SK-N-SH (cell line): ENCODE data around the gene GHRHR. TPM values are rescaled to one million over a fixed set of nuclear protein-coding genes. Genes with fewer than 3 reads are reported as not detected.

Experiments used
- CTCF ChIA-PET: fragments of 300-600, 350-600 bp; formaldehyde crosslinking; extraction: SDS; loops from one replicate; lab custom pipeline; 2021; lab: Yijun Ruan, JAX
- POLR2A ChIA-PET: fragments of 350-600 bp; sonication (Branson Sonifier 250); formaldehyde crosslinking; extraction: SDS; loops from one replicate; lab custom pipeline; 2020; ENCODE audit warnings: antibody characterized with exemption, inconsistent platforms; lab: Yijun Ruan, JAX
- DNase-seq: peaks from one replicate; pipeline ENCODE4 v3.0.0; 2012
- H2AFZ ChIP-seq: fragments of 200-600 bp; sonication (generic); 2 replicates; pipeline ENCODE4 v1.8.1; 2016; ENCODE audit warnings: antibody characterized with exemption, mild to moderate bottlenecking, low read depth
- H3F3A ChIP-seq: fragments of 200-600 bp; sonication (generic); replicated peaks from 2 replicates; pipeline ENCODE3; 2016; ENCODE audit warnings: antibody characterized with exemption, mild to moderate bottlenecking; ENCODE audit not compliant: insufficient read depth
- H3K27ac ChIP-seq, 2 experiments: fragments of 200-500 bp in 1 of 2; fragments of 200-600 bp in 1 of 2; sonication (Bioruptor generic) in 1 of 2; sonication (generic), shearing (Covaris generic) in 1 of 2; 2 replicates each; pipeline versions ENCODE4 v1.5.1 to v1.6.1; 2014 to 2016; ENCODE audit warnings: low read depth in 2 of 2, inconsistent platforms in 1 of 2, low read length in 1 of 2, mild to moderate bottlenecking in 1 of 2, mixed read lengths in 1 of 2
- H3K27me3 ChIP-seq: fragments of 200-600 bp; sonication (generic), shearing (Covaris generic); 2 replicates; pipeline ENCODE4 v1.6.1; 2016; ENCODE audit warnings: mixed run types; ENCODE audit not compliant: insufficient read depth
- H3K36me3 ChIP-seq, 2 experiments: fragments of 200-500 bp in 1 of 2; fragments of 200-600 bp in 1 of 2; sonication (Bioruptor generic) in 1 of 2; sonication (generic) in 1 of 2; replicated peaks in 1 of 2; 2 replicates each; pipeline versions ENCODE3 to v1.5.1; 2014 to 2016; ENCODE audit warnings: low read length in 1 of 2, mild to moderate bottlenecking in 1 of 2; ENCODE audit not compliant: insufficient read depth in 2 of 2, control insufficient read depth in 1 of 2
- H3K4me1 ChIP-seq, 2 experiments: fragments of 200-500 bp in 1 of 2; fragments of 200-600 bp in 1 of 2; sonication (Bioruptor generic) in 1 of 2; sonication (generic), shearing (Covaris generic) in 1 of 2; 2 replicates each; pipeline versions ENCODE4 v1.5.1 to v1.6.1; 2014 to 2016; ENCODE audit warnings: low read depth in 1 of 2, low read length in 1 of 2, mixed run types in 1 of 2; ENCODE audit not compliant: insufficient read depth in 2 of 2, control insufficient read depth in 1 of 2
- H3K4me2 ChIP-seq: fragments of 200-600 bp; sonication (generic), shearing (Covaris generic); 2 replicates; pipeline ENCODE4 v1.6.1; 2017; ENCODE audit warnings: mixed run types
- H3K4me3 ChIP-seq, 2 experiments: fragments of 200-500 bp in 1 of 2; fragments of 200-600 bp in 1 of 2; sonication (Bioruptor generic) in 1 of 2; sonication (generic), shearing (Covaris generic) in 1 of 2; 2 replicates each; pipeline versions ENCODE4 v1.5.1 to v1.8.1; 2014 to 2016; ENCODE audit warnings: low read depth in 2 of 2, inconsistent platforms in 1 of 2, low read length in 1 of 2, mild to moderate bottlenecking in 1 of 2, mixed read lengths in 1 of 2, moderate library complexity in 1 of 2
- H3K79me2 ChIP-seq: fragments of 200-600 bp; sonication (generic); 2 replicates; pipeline ENCODE4 v1.8.1; 2017; ENCODE audit warnings: mild to moderate bottlenecking; ENCODE audit not compliant: insufficient read depth
- H3K9ac ChIP-seq: fragments of 200-600 bp; sonication (generic); 2 replicates; pipeline ENCODE4 v1.6.1; 2017; ENCODE audit warnings: mixed run types
- H3K9me2 ChIP-seq: fragments of 200-600 bp; sonication (generic); 2 replicates; pipeline ENCODE4 v1.6.1; 2017; ENCODE audit warnings: mixed run types
- H3K9me3 ChIP-seq: fragments of 200-600 bp; sonication (generic); 2 replicates; pipeline ENCODE4 v1.6.1; 2017; ENCODE audit warnings: mixed run types, mild to moderate bottlenecking, moderate library complexity
- H4K20me1 ChIP-seq: fragments of 200-600 bp; sonication (generic); 2 replicates; pipeline ENCODE4 v1.6.1; 2017; ENCODE audit warnings: mild to moderate bottlenecking, mixed run types; ENCODE audit not compliant: insufficient read depth
- CHD2 ChIP-seq: fragments of 150-350 bp; IDR thresholded peaks from 2 replicates; pipeline ENCODE4 v1.6.1; 2018; ENCODE audit warnings: low read length; ENCODE audit not compliant: partially characterized antibody
- EZH2phosphoT487 ChIP-seq: fragments of 200-600 bp; sonication (generic); IDR thresholded peaks from 2 replicates; pipeline ENCODE4 v1.6.1; 2017; ENCODE audit warnings: low read depth, mixed run types, mild to moderate bottlenecking, antibody characterized with exemption, moderate library complexity, borderline replicate concordance
- FOSL2 ChIP-seq: IDR thresholded peaks from 2 replicates; pipeline ENCODE4 v1.4.0; 2012; ENCODE audit warnings: low read depth, mild to moderate bottlenecking, moderate library complexity, borderline replicate concordance
- FOXM1 ChIP-seq: IDR thresholded peaks from 2 replicates; pipeline ENCODE4 v1.4.0; 2012; ENCODE audit warnings: low read depth, mild to moderate bottlenecking
- GABPA ChIP-seq: IDR thresholded peaks from 2 replicates; pipeline ENCODE4 v1.4.0; 2012; ENCODE audit warnings: low read depth, mild to moderate bottlenecking
- JUND ChIP-seq: IDR thresholded peaks from 2 replicates; pipeline ENCODE4 v1.4.0; 2012
- MXI1 ChIP-seq: IDR thresholded peaks from 2 replicates; pipeline ENCODE4 v1.6.1; 2012; ENCODE audit warnings: mild to moderate bottlenecking, low read depth, low read length, improper control_type of control experiment
- NFIC ChIP-seq: IDR thresholded peaks from 2 replicates; pipeline ENCODE4 v1.4.0; 2012; ENCODE audit warnings: borderline replicate concordance
- RCOR1 ChIP-seq: fragments of 150-350 bp; IDR thresholded peaks from 2 replicates; pipeline ENCODE4 v1.6.1; 2017; ENCODE audit warnings: antibody characterized with exemption, low read length
- RXRA ChIP-seq: IDR thresholded peaks from 2 replicates; pipeline ENCODE4 v1.4.0; 2012; ENCODE audit warnings: low read depth, mild to moderate bottlenecking, borderline replicate concordance
- TCF12 ChIP-seq: IDR thresholded peaks from 2 replicates; pipeline ENCODE4 v1.4.0; 2012
- TEAD4 ChIP-seq: IDR thresholded peaks from 2 replicates; pipeline ENCODE4 v1.4.0; 2012; ENCODE audit warnings: mild to moderate bottlenecking, borderline replicate concordance; ENCODE audit not compliant: insufficient read depth
- YY1 ChIP-seq: IDR thresholded peaks from 2 replicates; pipeline ENCODE4 v1.4.0; 2012; ENCODE audit warnings: low read depth, mild to moderate bottlenecking
- WGBS: methylation state at CpG from one replicate; pipeline ENCODE4 v1.1.6; 2017; ENCODE audit warnings: low lambda C conversion rate; 5-methylcytosine and 5-hydroxymethylcytosine counted together
- polyA plus RNA-seq, 3 experiments: library from polyadenylated mRNA; depleted of rRNA; stranded (reverse); fragments of >200 nt; gene quantifications; 2 replicates each; pipeline ENCODE4 v1.2.3, GENCODE V29; 2012
- TF ChIP-seq, protein P1 (sequence below): IDR thresholded peaks from 2 replicates; pipeline ENCODE4 v1.4.0; 2012; ENCODE audit warnings: low read depth
- TF ChIP-seq, protein P2 (sequence below): IDR thresholded peaks from 2 replicates; pipeline ENCODE4 v1.4.0; 2012; ENCODE audit warnings: low read depth, borderline replicate concordance
- TF ChIP-seq, protein P3 (sequence below): IDR thresholded peaks from 2 replicates; pipeline ENCODE4 v1.6.1; 2012; ENCODE audit warnings: mild to moderate bottlenecking, low read depth, low read length, moderate library complexity
- TF ChIP-seq, protein P4 (sequence below): IDR thresholded peaks from 2 replicates; pipeline ENCODE4 v1.4.0; 2012; ENCODE audit warnings: low read depth, borderline replicate concordance

Gene GHRHR
- polyA plus RNA-seq, 1 of the 3 experiments (the other 2 are of a cell fraction) = not detected

DNA sequence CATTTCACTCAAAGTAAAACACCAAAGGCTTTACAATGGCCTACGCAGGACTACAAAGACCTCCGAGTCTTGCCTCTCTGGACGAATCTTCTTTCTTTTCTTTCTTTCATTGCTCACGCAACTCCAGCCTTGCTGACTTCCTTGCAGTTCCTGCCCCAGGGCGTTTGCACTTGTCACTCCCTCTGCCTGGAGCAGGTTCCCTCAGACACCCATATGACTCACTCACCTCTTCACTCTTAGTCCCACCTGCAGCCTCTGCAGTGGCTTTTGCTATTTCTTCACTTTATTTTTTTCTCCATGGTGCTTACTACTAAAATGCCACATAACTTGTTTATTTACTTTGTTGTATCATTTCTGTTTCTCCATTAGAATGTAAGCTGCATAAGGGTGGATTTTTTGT is 33.1 kb downstream of the GHRHR start:
- Histone ChIP-seq H3K27me3 (no peaks in the 10 kb centered on the region), H3K79me2 (no peaks in the 10 kb centered on the region), H2AFZ (no peak overlapping the region), H3K27ac (no peak overlapping the region), H3K9ac (no peak overlapping the region), H3K9me3 (no peaks in the 10 kb centered on the region), H3K36me3 (no peaks in the 10 kb centered on the region), H3K4me3 (no peak overlapping the region), H3K4me1 (no peaks in the 10 kb centered on the region; a peak in 1 of 4 replicates), H4K20me1 (no peaks in the 10 kb centered on the region), H3K9me2 (no peaks in the 10 kb centered on the region), H3K4me2 (no peak overlapping the region), H3F3A (no peaks in the 10 kb centered on the region)
- POLR2A ChIA-PET = no interaction called here
- CTCF ChIA-PET = interaction anchor here (0.8 to 31.8 kb wide), 4 partner anchors 14 to 139 kb away, joined by 3 to 1191 read pairs (median 10); no protein-coding TSS in a partner anchor
- TF ChIP-seq TEAD4 (no peak), YY1 (no peak), RXRA (no peak), GABPA (no peak)
- WGBS = 59% methylated on average over 5 of the region's 5 CpGs
- DNase-seq = no peak

DNA sequence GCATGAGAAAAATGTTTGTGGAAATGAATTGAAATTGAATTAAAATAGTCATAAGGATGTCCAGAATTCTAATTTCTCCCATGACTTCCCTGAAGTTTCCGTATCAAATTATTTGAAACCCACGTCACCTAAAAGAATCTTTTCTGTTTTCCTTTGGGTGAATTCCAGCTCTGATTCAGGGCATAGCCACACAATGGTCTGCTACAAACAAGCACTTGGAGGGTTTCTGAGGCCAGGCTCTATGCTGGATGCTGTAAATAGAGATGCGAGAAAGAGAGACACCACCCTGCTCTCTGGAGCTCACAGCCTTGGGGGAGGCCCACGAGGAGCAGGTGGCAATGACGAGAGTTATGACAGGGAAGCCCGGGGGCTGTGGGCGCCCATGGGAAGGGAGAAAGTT is 33.6 kb downstream of the GHRHR start:
- no peak overlapping the region for H3K27ac ChIP-seq
- no peak for DNase-seq
- H2AFZ ChIP-seq = 0 out of 2 replicates have a peak overlapping the region, but pooled peaks have one; percentile 22
- no peaks in the 10 kb centered on the region for H3K9me2 ChIP-seq
- H3K36me3 ChIP-seq = no peaks in the 10 kb centered on the region
- H3K9me3 ChIP-seq = no peaks in the 10 kb centered on the region
- H3K4me1 ChIP-seq = no peaks in the 10 kb centered on the region; a peak in 1 of 4 replicates
- H3K79me2 ChIP-seq = no peaks in the 10 kb centered on the region
- CTCF ChIA-PET = interaction anchor here (0.8 to 31.8 kb wide), 4 partner anchors 14 to 139 kb away, joined by 3 to 1191 read pairs (median 10); no protein-coding TSS in a partner anchor
- H3F3A ChIP-seq = no peaks in the 10 kb centered on the region
- TF ChIP-seq TCF12 (no peak), MXI1 (no peak), CHD2 (no peak)
- TF ChIP-seq, protein P1, sequence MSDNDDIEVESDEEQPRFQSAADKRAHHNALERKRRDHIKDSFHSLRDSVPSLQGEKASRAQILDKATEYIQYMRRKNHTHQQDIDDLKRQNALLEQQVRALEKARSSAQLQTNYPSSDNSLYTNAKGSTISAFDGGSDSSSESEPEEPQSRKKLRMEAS = no peak
- TF ChIP-seq, protein P2, sequence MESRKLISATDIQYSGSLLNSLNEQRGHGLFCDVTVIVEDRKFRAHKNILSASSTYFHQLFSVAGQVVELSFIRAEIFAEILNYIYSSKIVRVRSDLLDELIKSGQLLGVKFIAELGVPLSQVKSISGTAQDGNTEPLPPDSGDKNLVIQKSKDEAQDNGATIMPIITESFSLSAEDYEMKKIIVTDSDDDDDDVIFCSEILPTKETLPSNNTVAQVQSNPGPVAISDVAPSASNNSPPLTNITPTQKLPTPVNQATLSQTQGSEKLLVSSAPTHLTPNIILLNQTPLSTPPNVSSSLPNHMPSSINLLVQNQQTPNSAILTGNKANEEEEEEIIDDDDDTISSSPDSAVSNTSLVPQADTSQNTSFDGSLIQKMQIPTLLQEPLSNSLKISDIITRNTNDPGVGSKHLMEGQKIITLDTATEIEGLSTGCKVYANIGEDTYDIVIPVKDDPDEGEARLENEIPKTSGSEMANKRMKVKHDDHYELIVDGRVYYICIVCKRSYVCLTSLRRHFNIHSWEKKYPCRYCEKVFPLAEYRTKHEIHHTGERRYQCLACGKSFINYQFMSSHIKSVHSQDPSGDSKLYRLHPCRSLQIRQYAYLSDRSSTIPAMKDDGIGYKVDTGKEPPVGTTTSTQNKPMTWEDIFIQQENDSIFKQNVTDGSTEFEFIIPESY = no peak
- POLR2A ChIA-PET = no interaction called here
- no peak overlapping the region for H3K4me3 ChIP-seq
- WGBS = 59% methylated on average over 7 of the region's 7 CpGs
- H3K9ac ChIP-seq = no peak overlapping the region
- no peaks in the 10 kb centered on the region for H4K20me1 ChIP-seq
- H3K4me2 ChIP-seq = no peak overlapping the region
- H3K27me3 ChIP-seq = no peaks in the 10 kb centered on the region

DNA sequence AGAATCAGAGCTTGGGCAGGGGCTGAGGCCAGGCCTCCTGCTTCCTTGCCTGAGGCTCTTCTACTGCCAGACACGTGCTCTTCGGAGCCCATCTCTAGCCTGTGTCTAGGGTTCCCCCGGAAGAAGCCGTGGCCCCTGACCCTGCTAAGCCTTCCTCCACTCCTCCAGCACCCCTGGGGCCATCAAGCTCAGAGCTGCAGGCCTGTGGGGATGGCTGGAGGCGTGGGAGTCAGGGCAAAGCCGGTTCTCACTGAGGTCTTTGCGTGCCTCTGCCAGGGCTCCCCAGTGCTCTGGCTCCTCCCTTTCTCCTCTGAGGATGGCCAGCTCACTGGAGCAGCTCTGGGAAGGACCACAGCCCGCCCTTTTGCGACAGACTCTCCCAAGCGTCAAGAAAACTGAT is 34.4 kb downstream of the GHRHR start:
- Histone ChIP-seq H3K4me3 (no peak overlapping the region), H3K4me2 (no peak overlapping the region), H3K36me3 (no peaks in the 10 kb centered on the region), H3K9me2 (no peaks in the 10 kb centered on the region), H4K20me1 (no peaks in the 10 kb centered on the region), H2AFZ (no peak overlapping the region), H3K79me2 (no peaks in the 10 kb centered on the region), H3K9ac (no peak overlapping the region), H3K9me3 (no peaks in the 10 kb centered on the region), H3K27ac (no peak overlapping the region), H3K4me1 (no peaks in the 10 kb centered on the region; a peak in 1 of 4 replicates), H3F3A (no peaks in the 10 kb centered on the region), H3K27me3 (no peaks in the 10 kb centered on the region)
- CTCF ChIA-PET = interaction anchor here (3.1 to 31.8 kb wide), 2 partner anchors 15 to 125 kb away, joined by 15 to 1191 read pairs; no protein-coding TSS in a partner anchor
- POLR2A ChIA-PET = no interaction called here
- WGBS = 22% methylated on average over 5 of the region's 10 CpGs
- no peak for DNase-seq
- no peak for TF ChIP-seq FOSL2
- TF ChIP-seq MXI1 = no peak
- no peak for TF ChIP-seq EZH2phosphoT487
- no peak for TF ChIP-seq FOXM1
- TF ChIP-seq GABPA = no peak
- TF ChIP-seq JUND = no peak
- TF ChIP-seq, protein P3, sequence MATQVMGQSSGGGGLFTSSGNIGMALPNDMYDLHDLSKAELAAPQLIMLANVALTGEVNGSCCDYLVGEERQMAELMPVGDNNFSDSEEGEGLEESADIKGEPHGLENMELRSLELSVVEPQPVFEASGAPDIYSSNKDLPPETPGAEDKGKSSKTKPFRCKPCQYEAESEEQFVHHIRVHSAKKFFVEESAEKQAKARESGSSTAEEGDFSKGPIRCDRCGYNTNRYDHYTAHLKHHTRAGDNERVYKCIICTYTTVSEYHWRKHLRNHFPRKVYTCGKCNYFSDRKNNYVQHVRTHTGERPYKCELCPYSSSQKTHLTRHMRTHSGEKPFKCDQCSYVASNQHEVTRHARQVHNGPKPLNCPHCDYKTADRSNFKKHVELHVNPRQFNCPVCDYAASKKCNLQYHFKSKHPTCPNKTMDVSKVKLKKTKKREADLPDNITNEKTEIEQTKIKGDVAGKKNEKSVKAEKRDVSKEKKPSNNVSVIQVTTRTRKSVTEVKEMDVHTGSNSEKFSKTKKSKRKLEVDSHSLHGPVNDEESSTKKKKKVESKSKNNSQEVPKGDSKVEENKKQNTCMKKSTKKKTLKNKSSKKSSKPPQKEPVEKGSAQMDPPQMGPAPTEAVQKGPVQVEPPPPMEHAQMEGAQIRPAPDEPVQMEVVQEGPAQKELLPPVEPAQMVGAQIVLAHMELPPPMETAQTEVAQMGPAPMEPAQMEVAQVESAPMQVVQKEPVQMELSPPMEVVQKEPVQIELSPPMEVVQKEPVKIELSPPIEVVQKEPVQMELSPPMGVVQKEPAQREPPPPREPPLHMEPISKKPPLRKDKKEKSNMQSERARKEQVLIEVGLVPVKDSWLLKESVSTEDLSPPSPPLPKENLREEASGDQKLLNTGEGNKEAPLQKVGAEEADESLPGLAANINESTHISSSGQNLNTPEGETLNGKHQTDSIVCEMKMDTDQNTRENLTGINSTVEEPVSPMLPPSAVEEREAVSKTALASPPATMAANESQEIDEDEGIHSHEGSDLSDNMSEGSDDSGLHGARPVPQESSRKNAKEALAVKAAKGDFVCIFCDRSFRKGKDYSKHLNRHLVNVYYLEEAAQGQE = no peak
- TF ChIP-seq, protein P4, sequence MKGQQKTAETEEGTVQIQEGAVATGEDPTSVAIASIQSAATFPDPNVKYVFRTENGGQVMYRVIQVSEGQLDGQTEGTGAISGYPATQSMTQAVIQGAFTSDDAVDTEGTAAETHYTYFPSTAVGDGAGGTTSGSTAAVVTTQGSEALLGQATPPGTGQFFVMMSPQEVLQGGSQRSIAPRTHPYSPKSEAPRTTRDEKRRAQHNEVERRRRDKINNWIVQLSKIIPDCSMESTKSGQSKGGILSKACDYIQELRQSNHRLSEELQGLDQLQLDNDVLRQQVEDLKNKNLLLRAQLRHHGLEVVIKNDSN = no peak
- TF ChIP-seq NFIC = no peak
- TF ChIP-seq RCOR1 = no peak
